Measurements from ENCODE around the gene KDM5B.

- TF ChIP-seq, protein P1, sequence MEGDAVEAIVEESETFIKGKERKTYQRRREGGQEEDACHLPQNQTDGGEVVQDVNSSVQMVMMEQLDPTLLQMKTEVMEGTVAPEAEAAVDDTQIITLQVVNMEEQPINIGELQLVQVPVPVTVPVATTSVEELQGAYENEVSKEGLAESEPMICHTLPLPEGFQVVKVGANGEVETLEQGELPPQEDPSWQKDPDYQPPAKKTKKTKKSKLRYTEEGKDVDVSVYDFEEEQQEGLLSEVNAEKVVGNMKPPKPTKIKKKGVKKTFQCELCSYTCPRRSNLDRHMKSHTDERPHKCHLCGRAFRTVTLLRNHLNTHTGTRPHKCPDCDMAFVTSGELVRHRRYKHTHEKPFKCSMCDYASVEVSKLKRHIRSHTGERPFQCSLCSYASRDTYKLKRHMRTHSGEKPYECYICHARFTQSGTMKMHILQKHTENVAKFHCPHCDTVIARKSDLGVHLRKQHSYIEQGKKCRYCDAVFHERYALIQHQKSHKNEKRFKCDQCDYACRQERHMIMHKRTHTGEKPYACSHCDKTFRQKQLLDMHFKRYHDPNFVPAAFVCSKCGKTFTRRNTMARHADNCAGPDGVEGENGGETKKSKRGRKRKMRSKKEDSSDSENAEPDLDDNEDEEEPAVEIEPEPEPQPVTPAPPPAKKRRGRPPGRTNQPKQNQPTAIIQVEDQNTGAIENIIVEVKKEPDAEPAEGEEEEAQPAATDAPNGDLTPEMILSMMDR (IDR thresholded peaks at IDR 0.05): no peak
- no peak for TF ChIP-seq POLR2A (IDR thresholded peaks at IDR 0.05)
Observed at GRCh38 chr1:202854787-202855186, 46.6 kb upstream of the KDM5B start.

Data from transverse colon (tissue), 3 donors.